CD4-positive, alpha-beta T cell (primary cell): ENCODE measurements around the gene RAD1. TPM values are rescaled to one million over a fixed set of nuclear protein-coding genes. Genes with fewer than 3 reads are reported as not detected.

ENCODE experiments used
- ATAC-seq: fragments of 200-7000 bp; cut with Tn5 transposase; one replicate; pipeline ENCODE4 v1.10.0; 2022; ENCODE audit warnings: mild to moderate bottlenecking; ENCODE audit not compliant: poor library complexity
- CTCF ChIA-PET: fragments of 350-600 bp; sonication (Branson Sonifier 250); formaldehyde crosslinking; loops from one replicate; lab custom pipeline; 2021; ENCODE audit warnings: antibody characterized with exemption, inconsistent platforms; lab: Charles Lee
- POLR2A ChIA-PET: fragments of 350-600 bp; sonication (Branson Sonifier 250); formaldehyde crosslinking; loops from one replicate; lab custom pipeline; 2021; ENCODE audit warnings: antibody characterized with exemption, inconsistent platforms; lab: Charles Lee
- DNase-seq, 14 experiments: peaks; one replicate each; pipeline ENCODE4 v3.0.0-alpha.2; 2013 to 2020; ENCODE audit warnings: mixed read lengths in 2 of 14
- H3K27ac ChIP-seq, 2 donors: one replicate each; pipeline versions ENCODE4 v1.5.1 to v1.7.0; 2013; ENCODE audit warnings: low read length in 2 of 2, low read depth in 1 of 2, mild to moderate bottlenecking in 1 of 2
- H3K27me3 ChIP-seq, 2 experiments: 1 replicate in 1 of 2; 2 replicates in 1 of 2; pipeline versions ENCODE4 v1.6.1 to v1.7.0; 2013; ENCODE audit warnings: low read length in 2 of 2, control low read depth in 1 of 2, mild to moderate bottlenecking in 1 of 2, moderate library complexity in 1 of 2; ENCODE audit not compliant: insufficient read depth in 2 of 2, control insufficient read depth in 1 of 2
- H3K36me3 ChIP-seq: one replicate; pipeline ENCODE4 v1.6.1; 2013; ENCODE audit warnings: low read length, control low read depth; ENCODE audit not compliant: insufficient read depth
- H3K4me1 ChIP-seq: one replicate; pipeline ENCODE4 v1.6.1; 2013; ENCODE audit warnings: low read length, control low read depth; ENCODE audit not compliant: insufficient read depth
- H3K4me3 ChIP-seq: one replicate; pipeline ENCODE4 v1.5.1; 2013; ENCODE audit warnings: mild to moderate bottlenecking, low read length, moderate library complexity
- H3K9me3 ChIP-seq, 2 experiments: 1 replicate in 1 of 2; 2 replicates in 1 of 2; pipeline versions ENCODE4 v1.6.1 to v1.7.0; 2013; ENCODE audit warnings: low read length in 2 of 2, mild to moderate bottlenecking in 2 of 2, control low read depth in 1 of 2, moderate library complexity in 1 of 2; ENCODE audit not compliant: control insufficient read depth in 1 of 2, insufficient read depth in 1 of 2
- H3K27ac Mint-ChIP-seq: one replicate; pipeline ENCODE4 v1.8.0; 2020; ENCODE audit warnings: mixed read lengths
- H3K27me3 Mint-ChIP-seq: one replicate; pipeline ENCODE4 v1.8.0; 2021; ENCODE audit warnings: mixed read lengths
- H3K36me3 Mint-ChIP-seq: one replicate; pipeline ENCODE4 v1.8.0; 2021; ENCODE audit warnings: low read depth, mixed read lengths
- H3K4me1 Mint-ChIP-seq: one replicate; pipeline ENCODE4 v1.8.0; 2021; ENCODE audit warnings: low read depth, mixed read lengths
- H3K4me3 Mint-ChIP-seq: one replicate; pipeline ENCODE4 v1.8.0; 2020; ENCODE audit warnings: mild to moderate bottlenecking, mixed read lengths
- H3K9me3 Mint-ChIP-seq: one replicate; pipeline ENCODE4 v1.8.0; 2020; ENCODE audit warnings: mixed read lengths
- CTCF ChIP-seq: fragments of 200-600 bp; IDR thresholded peaks from one replicate; pipeline ENCODE4 v1.8.0; 2022; ENCODE audit warnings: antibody characterized with exemption, mild to moderate bottlenecking
- intact Hi-C, 2 experiments: fragments of 100-400 bp; cut with DNase I in 1 of 2; cut with micrococcal nuclease in 1 of 2; formaldehyde crosslinking; loops; one replicate each; pipeline versions ENCODE4 v1.15.1 to v1.9.0; 2023 to 2025; cut with DNase I, micrococcal nuclease
- total RNA-seq, 174 experiments: library from RNA in 2 of 174; stranded (reverse) in 2 of 174; gene quantifications; one replicate each; pipeline ENCODE4 v1.2.3 and lab custom pipeline; 2021 to 2026

Gene RAD1
- total RNA-seq, 2 experiments from 2014 or later: 26.7 to 29.2 TPM

- no peak for TF ChIP-seq CTCF
- Mint-ChIP-seq H3K27ac (no peak overlapping the region), H3K9me3 (no peaks in the 10 kb centered on the region), H3K36me3 (no peaks in the 10 kb centered on the region), H3K4me1 (no peaks in the 10 kb centered on the region), H3K4me3 (no peak overlapping the region), H3K27me3 (peaks cover 4% of the 10 kb centered on the region)
- intact Hi-C loops: no loop called here
- Histone ChIP-seq H3K27ac (no peak overlapping the region), H3K4me1 (no peaks in the 10 kb centered on the region), H3K36me3 (no peaks in the 10 kb centered on the region), H3K4me3 (no peak overlapping the region), H3K9me3 (no peaks in the 10 kb centered on the region), H3K27me3 (no peaks in the 10 kb centered on the region)
- no peak for ATAC-seq
- POLR2A ChIA-PET: no interaction called here
- CTCF ChIA-PET: no interaction called here
- DNase-seq: no peak
Measured at GRCh38 chr5:34869256-34869655, 46.0 kb downstream of the RAD1 start.

- H3K36me3 Mint-ChIP-seq: no peaks in the 10 kb centered on the region
- no peak overlapping the region for H3K4me3 Mint-ChIP-seq
- no peak for TF ChIP-seq CTCF
- ChIA-PET POLR2A (no interaction called here), CTCF (no interaction called here)
- H3K4me3 ChIP-seq: no peak overlapping the region
- H3K9me3 ChIP-seq: no peaks in the 10 kb centered on the region
- no peaks in the 10 kb centered on the region for H3K27me3 ChIP-seq
- H3K4me1 Mint-ChIP-seq: no peaks in the 10 kb centered on the region
- H3K27ac ChIP-seq: no peak overlapping the region
- H3K27ac Mint-ChIP-seq: no peak overlapping the region
- H3K4me1 ChIP-seq: no peaks in the 10 kb centered on the region
- DNase-seq (no peak), ATAC-seq (no peak)
- H3K36me3 ChIP-seq: no peaks in the 10 kb centered on the region
- intact Hi-C loops: no loop called here
- no peaks in the 10 kb centered on the region for H3K9me3 Mint-ChIP-seq
- peaks cover 4% of the 10 kb centered on the region for H3K27me3 Mint-ChIP-seq
Measured at GRCh38 chr5:34868791-34869190, 46.5 kb downstream of the RAD1 start.

DNA sequence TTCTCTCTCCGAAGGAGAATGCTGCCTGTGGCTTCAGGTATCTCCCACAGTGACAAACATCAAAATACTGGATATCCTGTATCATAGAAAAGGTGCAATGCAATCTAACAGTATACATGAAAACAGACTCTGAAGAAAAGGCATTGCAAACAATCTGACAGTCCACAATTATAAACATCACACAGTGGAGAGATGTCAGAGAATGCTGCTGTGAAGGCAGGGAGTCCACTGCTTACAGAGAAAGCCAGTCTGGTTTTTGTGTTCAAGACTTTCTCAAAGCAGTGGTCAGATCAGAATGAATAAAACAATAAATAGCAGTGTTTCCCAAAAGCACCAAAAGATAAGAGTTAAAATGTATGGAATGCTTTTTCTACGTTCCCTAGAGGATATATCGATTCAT lies 47.6 kb downstream of the RAD1 start:
- intact Hi-C loops: no loop called here
- Mint-ChIP-seq H3K27me3 (peaks cover 4% of the 10 kb centered on the region), H3K9me3 (no peaks in the 10 kb centered on the region), H3K36me3 (no peaks in the 10 kb centered on the region), H3K4me3 (no peak overlapping the region), H3K4me1 (no peaks in the 10 kb centered on the region), H3K27ac (no peak overlapping the region)
- Histone ChIP-seq H3K4me3 (no peak overlapping the region), H3K4me1 (no peaks in the 10 kb centered on the region), H3K27ac (no peak overlapping the region), H3K9me3 (no peaks in the 10 kb centered on the region), H3K36me3 (no peaks in the 10 kb centered on the region), H3K27me3 (no peaks in the 10 kb centered on the region)
- ChIA-PET CTCF (no interaction called here), POLR2A (no interaction called here)
- DNase-seq (no peak), ATAC-seq (no peak)
- no peak for TF ChIP-seq CTCF
